DOHH2 (cell line): ENCODE data around the gene APOL4.
A peak's percentile ranks its signal among the peaks of the same experiment; 100 is the strongest.
"Not testable (repeated sequence)": the region's sequence is repeated elsewhere in the genome, so short reads cannot be mapped to it uniquely, and the experiment has no call there.

ENCODE experiments used
- H3F3A ChIP-seq: fragments of 200-600 bp; sonication (generic), shearing (Covaris generic); 2 replicates; pipeline ENCODE4 v1.6.0; 2016; ENCODE audit warnings: antibody characterized with exemption, mild to moderate bottlenecking; ENCODE audit not compliant: control insufficient read depth, insufficient read depth
- H3K27ac ChIP-seq: fragments of 200-600 bp; sonication (generic); 2 replicates; pipeline ENCODE4 v1.5.1; 2014; ENCODE audit warnings: low read depth, mild to moderate bottlenecking, low read length, moderate library complexity
- H3K27me3 ChIP-seq: fragments of 200-600 bp; sonication (generic); 2 replicates; pipeline ENCODE4 v1.6.1; 2014; ENCODE audit warnings: mild to moderate bottlenecking, low read length, mixed read lengths; ENCODE audit not compliant: control insufficient read depth
- H3K36me3 ChIP-seq: fragments of 200-600 bp; sonication (generic); 2 replicates; pipeline ENCODE4 v1.6.1; 2014; ENCODE audit warnings: mild to moderate bottlenecking, low read length, moderate library complexity, mixed read lengths; ENCODE audit not compliant: control insufficient read depth
- H3K4me1 ChIP-seq: fragments of 200-600 bp; sonication (generic); 2 replicates; pipeline ENCODE4 v1.6.1; 2014; ENCODE audit warnings: mild to moderate bottlenecking, low read length, mixed read lengths; ENCODE audit not compliant: control insufficient read depth
- H3K4me2 ChIP-seq: fragments of 200-600 bp; sonication (generic); 2 replicates; pipeline ENCODE4 v1.6.0; 2014; ENCODE audit warnings: mild to moderate bottlenecking, low read length, moderate library complexity
- H3K4me3 ChIP-seq: fragments of 200-600 bp; sonication (generic); 2 replicates; pipeline ENCODE4 v1.5.1; 2014; ENCODE audit warnings: mild to moderate bottlenecking, low read length, mixed read lengths
- H3K79me2 ChIP-seq: fragments of 200-600 bp; sonication (generic); 2 replicates; pipeline ENCODE4 v1.6.1; 2014; ENCODE audit warnings: mild to moderate bottlenecking, low read length, mixed read lengths; ENCODE audit not compliant: control insufficient read depth
- H3K9me2 ChIP-seq: fragments of 200-600 bp; sonication (generic); replicated peaks from 2 replicates; pipeline ENCODE4 v1.6.1; 2014; ENCODE audit warnings: mild to moderate bottlenecking, low read length, mixed read lengths; ENCODE audit not compliant: control insufficient read depth
- H3K9me3 ChIP-seq: fragments of 200-600 bp; sonication (generic); 2 replicates; pipeline ENCODE4 v1.6.1; 2014; ENCODE audit warnings: antibody characterized with exemption, low read length, mixed read lengths; ENCODE audit not compliant: control insufficient read depth, insufficient read depth
- H4K20me1 ChIP-seq: fragments of 200-600 bp; sonication (generic); 2 replicates; pipeline ENCODE4 v1.6.0; 2014; ENCODE audit warnings: low read depth, mild to moderate bottlenecking, antibody characterized with exemption, low read length, moderate library complexity; ENCODE audit not compliant: control insufficient read depth, insufficient read depth
- CTCF ChIP-seq: fragments of 200-600 bp; sonication (generic); IDR thresholded peaks from one replicate; pipeline ENCODE4 v1.5.1; 2014; ENCODE audit warnings: antibody characterized with exemption, mild to moderate bottlenecking, low read depth, low read length; ENCODE audit not compliant: poor library complexity, severe bottlenecking
- EZH2phosphoT487 ChIP-seq: fragments of 200-600 bp; sonication (generic); IDR thresholded peaks from 2 replicates; pipeline ENCODE4 v1.6.1; 2017; ENCODE audit warnings: borderline replicate concordance, mild to moderate bottlenecking, antibody characterized with exemption, low read length, moderate library complexity, mixed read lengths

APOL4 gene

GRCh38 chr22:36162127-36163034 lies 39.2 kb downstream of the APOL4 start:
- TF ChIP-seq EZH2phosphoT487 (no peak), CTCF (no peak)
- Histone ChIP-seq H3K9me2 (no peaks in the 10 kb centered on the region), H3K9me3 (no peaks in the 10 kb centered on the region), H3K4me2 (0 out of 2 replicates have a peak overlapping the region, but pooled peaks have one; percentile 8), H3F3A (no peaks in the 10 kb centered on the region), H3K4me3 (no peak overlapping the region), H3K27ac (no peak overlapping the region), H3K27me3 (peaks cover 75% of the 10 kb centered on the region), H3K36me3 (no peaks in the 10 kb centered on the region), H3K4me1 (peaks cover 8% of the 10 kb centered on the region), H3K79me2 (no peaks in the 10 kb centered on the region), H4K20me1 (no peaks in the 10 kb centered on the region)

- not testable (repeated sequence) for H3K4me2 ChIP-seq, H3K4me3 ChIP-seq
Measured at GRCh38 chr22:36161793-36162126, 39.8 kb downstream of the APOL4 start.

GRCh38 chr22:36160499-36160942 lies 41.1 kb downstream of the APOL4 start, which contains the start of gene APOL3:
TSS of gene APOL3 (minus strand) at chr22:36160755. CDS start at chr22:36149055, 11,700 bp downstream.
- Histone ChIP-seq H3K79me2 (no peaks in the 10 kb centered on the region), H3K4me2 (no peak within 1 kb of the TSS), H3K9me3 (no peaks in the 10 kb centered on the region), H3K4me3 (no peak within 1 kb of the TSS), H3K36me3 (no peaks in the 10 kb centered on the region), H4K20me1 (no peaks in the 10 kb centered on the region), H3K9me2 (no peaks in the 10 kb centered on the region), H3F3A (no peaks in the 10 kb centered on the region), H3K27ac (no peak within 1 kb of the TSS), H3K27me3 (peaks cover 76% of the 10 kb centered on the region), H3K4me1 (peaks cover 15% of the 10 kb centered on the region)
- TF ChIP-seq EZH2phosphoT487, result no peak
- no peak for TF ChIP-seq CTCF

More at GRCh38 chr22:36161793-36162126, 39.8 kb downstream of the APOL4 start:
- peaks cover 79% of the 10 kb centered on the region for H3K27me3 ChIP-seq
- H4K20me1 ChIP-seq, H3K9me2 ChIP-seq, H3F3A ChIP-seq, H3K79me2 ChIP-seq, H3K27ac ChIP-seq, H3K9me3 ChIP-seq, H3K36me3 ChIP-seq: not testable (repeated sequence)
- peaks cover 13% of the 10 kb centered on the region for H3K4me1 ChIP-seq
